ENCODE measurements around the gene RAB30.
A peak's percentile ranks its signal among the peaks of the same experiment; 100 is the strongest.
"Not testable (repeated sequence)": the region's sequence is repeated elsewhere in the genome, so short reads cannot be mapped to it uniquely, and the experiment has no call there.

Gene RAB30

DNA sequence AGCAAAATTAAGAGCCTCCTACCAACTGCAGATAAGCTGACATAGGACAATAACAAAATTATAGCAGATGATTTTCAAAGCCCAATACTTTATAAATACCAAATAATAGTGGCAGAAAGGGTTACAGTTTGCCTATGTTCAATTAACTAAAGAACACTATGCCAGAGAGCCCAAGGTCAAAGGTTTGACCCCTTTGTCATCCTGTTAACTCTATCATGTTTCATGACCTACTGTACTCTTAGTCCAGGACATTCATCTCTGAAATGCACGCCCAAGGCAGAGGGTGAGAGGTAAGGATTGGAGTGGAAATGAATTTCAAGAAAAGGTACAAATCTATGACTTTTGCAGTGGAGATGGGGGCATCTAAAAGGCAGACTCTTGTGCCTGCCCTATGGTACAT, 99.6 kb downstream of the RAB30 start:
- Histone ChIP-seq H3K4me2 (ENCODE audit: low read depth, low read length) (peak overlapping the region; percentile 37; the same call in 1 of the 2 replicates), H3K4me3 (ENCODE audit: low read length) (peak overlapping the region; percentile 8; the same call in 1 of the 2 replicates), H3F3A (ENCODE audit: insufficient read depth, low read length) (peaks cover 33% of the 10 kb centered on the region), H3K9me2 (replicated peaks; ENCODE audit: insufficient read depth, low read length) (no peaks in the 10 kb centered on the region), H3K9me3 (replicated peaks; ENCODE audit: insufficient read depth, low read length) (no peaks in the 10 kb centered on the region), H3K9ac (ENCODE audit: low read length) (peak overlapping the region; percentile 49; the same call in 1 of the 2 replicates), H3K4me1 (ENCODE audit: low read length) (peaks cover 42% of the 10 kb centered on the region), H3K27me3 (replicated peaks; ENCODE audit: insufficient read depth, low read length) (no peaks in the 10 kb centered on the region), H4K20me1 (ENCODE audit: insufficient read depth, low read length) (no peaks in the 10 kb centered on the region), H3K27ac (ENCODE audit: low read length) (peak overlapping the region; percentile 97), H3K79me2 (ENCODE audit: low read length) (no peaks in the 10 kb centered on the region), H3K36me3 (replicated peaks; ENCODE audit: insufficient read depth, low read length) (no peaks in the 10 kb centered on the region), H2AFZ (ENCODE audit: low read length) (no peak overlapping the region)
- TF ChIP-seq, protein P1, sequence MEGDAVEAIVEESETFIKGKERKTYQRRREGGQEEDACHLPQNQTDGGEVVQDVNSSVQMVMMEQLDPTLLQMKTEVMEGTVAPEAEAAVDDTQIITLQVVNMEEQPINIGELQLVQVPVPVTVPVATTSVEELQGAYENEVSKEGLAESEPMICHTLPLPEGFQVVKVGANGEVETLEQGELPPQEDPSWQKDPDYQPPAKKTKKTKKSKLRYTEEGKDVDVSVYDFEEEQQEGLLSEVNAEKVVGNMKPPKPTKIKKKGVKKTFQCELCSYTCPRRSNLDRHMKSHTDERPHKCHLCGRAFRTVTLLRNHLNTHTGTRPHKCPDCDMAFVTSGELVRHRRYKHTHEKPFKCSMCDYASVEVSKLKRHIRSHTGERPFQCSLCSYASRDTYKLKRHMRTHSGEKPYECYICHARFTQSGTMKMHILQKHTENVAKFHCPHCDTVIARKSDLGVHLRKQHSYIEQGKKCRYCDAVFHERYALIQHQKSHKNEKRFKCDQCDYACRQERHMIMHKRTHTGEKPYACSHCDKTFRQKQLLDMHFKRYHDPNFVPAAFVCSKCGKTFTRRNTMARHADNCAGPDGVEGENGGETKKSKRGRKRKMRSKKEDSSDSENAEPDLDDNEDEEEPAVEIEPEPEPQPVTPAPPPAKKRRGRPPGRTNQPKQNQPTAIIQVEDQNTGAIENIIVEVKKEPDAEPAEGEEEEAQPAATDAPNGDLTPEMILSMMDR (IDR thresholded peaks at IDR 0.05; ENCODE audit: low read length), result no peak
- no peak for TF ChIP-seq EZH2phosphoT487 (IDR thresholded peaks at IDR 0.05; ENCODE audit: low read length)
- TF ChIP-seq EZH2 (optimal IDR thresholded peaks at IDR 0.05; ENCODE audit: low read depth, low read length), result no peak
- no peak for DNase-seq

GRCh38 chr11:82971519-82971946, 100.2 kb downstream of the RAB30 start:
- Histone ChIP-seq H3K4me1 (ENCODE audit: low read length) (peaks cover 46% of the 10 kb centered on the region), H3K27ac (ENCODE audit: low read length) (peak overlapping the region; percentile 97), H3F3A (ENCODE audit: insufficient read depth, low read length) (peaks cover 33% of the 10 kb centered on the region), H3K9ac (ENCODE audit: low read length) (peak overlapping the region; percentile 49; the same call in 1 of the 2 replicates), H3K4me2 (ENCODE audit: low read depth, low read length) (peak overlapping the region; percentile 37; the same call in 1 of the 2 replicates), H3K4me3 (ENCODE audit: low read length) (peak overlapping the region; percentile 8; the same call in 1 of the 2 replicates)
- not testable (repeated sequence) for H3K27me3 ChIP-seq (replicated peaks; ENCODE audit: insufficient read depth, low read length); H4K20me1 ChIP-seq (ENCODE audit: insufficient read depth, low read length); H3K36me3 ChIP-seq (replicated peaks; ENCODE audit: insufficient read depth, low read length); H2AFZ ChIP-seq (ENCODE audit: low read length); H3K9me3 ChIP-seq (replicated peaks; ENCODE audit: insufficient read depth, low read length); H3K79me2 ChIP-seq (ENCODE audit: low read length); H3K9me2 ChIP-seq (replicated peaks; ENCODE audit: insufficient read depth, low read length)
- peak; percentile 67 for DNase-seq

GRCh38 chr11:82970507-82971083, 101.1 kb downstream of the RAB30 start:
- not testable (repeated sequence) for H3K27me3 ChIP-seq (replicated peaks; ENCODE audit: insufficient read depth, low read length); H4K20me1 ChIP-seq (ENCODE audit: insufficient read depth, low read length); H3K9me2 ChIP-seq (replicated peaks; ENCODE audit: insufficient read depth, low read length); H3K79me2 ChIP-seq (ENCODE audit: low read length); H2AFZ ChIP-seq (ENCODE audit: low read length); H3K4me3 ChIP-seq (ENCODE audit: low read length); H3K9me3 ChIP-seq (replicated peaks; ENCODE audit: insufficient read depth, low read length); DNase-seq; H3K36me3 ChIP-seq (replicated peaks; ENCODE audit: insufficient read depth, low read length)
- Histone ChIP-seq H3K9ac (ENCODE audit: low read length) (peak overlapping the region; percentile 75), H3K4me2 (ENCODE audit: low read depth, low read length) (peak overlapping the region; percentile 79), H3K4me1 (ENCODE audit: low read length) (peaks cover 46% of the 10 kb centered on the region), H3K27ac (ENCODE audit: low read length) (peak overlapping the region; percentile 97), H3F3A (ENCODE audit: insufficient read depth, low read length) (peaks cover 33% of the 10 kb centered on the region)

- Histone ChIP-seq H3K4me3 (ENCODE audit: low read length) (peak overlapping the region; percentile 38; the same call in 1 of the 2 replicates), H3K9me3 (replicated peaks; ENCODE audit: insufficient read depth, low read length) (no peaks in the 10 kb centered on the region), H3K4me1 (ENCODE audit: low read length) (peaks cover 46% of the 10 kb centered on the region), H3K9ac (ENCODE audit: low read length) (peak overlapping the region; percentile 78), H3K27ac (ENCODE audit: low read length) (peak overlapping the region; percentile 97), H3K36me3 (replicated peaks; ENCODE audit: insufficient read depth, low read length) (no peaks in the 10 kb centered on the region), H2AFZ (ENCODE audit: low read length) (no peak overlapping the region), H3K9me2 (replicated peaks; ENCODE audit: insufficient read depth, low read length) (no peaks in the 10 kb centered on the region), H3F3A (ENCODE audit: insufficient read depth, low read length) (peaks cover 33% of the 10 kb centered on the region), H4K20me1 (ENCODE audit: insufficient read depth, low read length) (no peaks in the 10 kb centered on the region), H3K4me2 (ENCODE audit: low read depth, low read length) (peak overlapping the region; percentile 79), H3K79me2 (ENCODE audit: low read length) (no peaks in the 10 kb centered on the region), H3K27me3 (replicated peaks; ENCODE audit: insufficient read depth, low read length) (no peaks in the 10 kb centered on the region)
- peak; percentile 95 for DNase-seq
- TF ChIP-seq EZH2phosphoT487 (IDR thresholded peaks at IDR 0.05; ENCODE audit: low read length) (no peak), EZH2 (optimal IDR thresholded peaks at IDR 0.05; ENCODE audit: low read depth, low read length) (no peak)
- TF ChIP-seq, protein P1 (IDR thresholded peaks at IDR 0.05; ENCODE audit: low read length), result no peak
Observed at GRCh38 chr11:82969811-82970210, 101.9 kb downstream of the RAB30 start.

Measured in MM.1S (cell line).